H9 (cell line): ENCODE results near the gene TIAM2. TPM values are rescaled to one million over a fixed set of nuclear protein-coding genes. Genes with fewer than 3 reads are reported as not detected.

Source experiments
- DNase-seq: peaks from one replicate; pipeline ENCODE4 v3.0.0-alpha.2; 2017
- H2AFZ ChIP-seq: one replicate; pipeline ENCODE4 v1.6.1; 2013; ENCODE audit warnings: mild to moderate bottlenecking, low read length, control low read depth, moderate library complexity
- H2AK5ac ChIP-seq: 2 replicates; pipeline ENCODE4 v1.6.1; 2013; ENCODE audit warnings: low read length, control low read depth, mixed read lengths; ENCODE audit not compliant: insufficient read length
- H2BK120ac ChIP-seq: one replicate; pipeline ENCODE4 v1.6.1; 2013; ENCODE audit warnings: low read depth, mild to moderate bottlenecking, low read length, control low read depth, inconsistent platforms; ENCODE audit not compliant: poor library complexity, severe bottlenecking
- H2BK12ac ChIP-seq: 2 replicates; pipeline ENCODE4 v1.6.1; 2013; ENCODE audit warnings: low read length, control low read depth, mixed read lengths, low read depth; ENCODE audit not compliant: insufficient read length
- H2BK15ac ChIP-seq: 2 replicates; pipeline ENCODE4 v1.6.1; 2013; ENCODE audit warnings: low read depth, low read length, control low read depth
- H2BK20ac ChIP-seq: one replicate; pipeline ENCODE4 v1.6.1; 2013; ENCODE audit warnings: low read depth, mild to moderate bottlenecking, low read length, control low read depth, inconsistent platforms; ENCODE audit not compliant: poor library complexity, severe bottlenecking
- H2BK5ac ChIP-seq: 2 replicates; pipeline ENCODE4 v1.6.1; 2013; ENCODE audit warnings: low read length, control low read depth, mixed read lengths; ENCODE audit not compliant: insufficient read length
- H3K14ac ChIP-seq: 2 replicates; pipeline ENCODE4 v1.6.1; 2013; ENCODE audit warnings: low read length, control low read depth; ENCODE audit not compliant: insufficient read depth
- H3K18ac ChIP-seq: 2 replicates; pipeline ENCODE4 v1.6.1; 2013; ENCODE audit warnings: low read depth, mild to moderate bottlenecking, mixed read lengths, low read length, control low read depth; ENCODE audit not compliant: insufficient read length
- H3K23ac ChIP-seq: 2 replicates; pipeline ENCODE4 v1.6.1; 2013; ENCODE audit warnings: low read length, control low read depth, mixed read lengths, low read depth; ENCODE audit not compliant: insufficient read length
- H3K23me2 ChIP-seq: 2 replicates; pipeline ENCODE4 v1.6.1; 2013; ENCODE audit warnings: low read depth, mild to moderate bottlenecking, mixed read lengths, low read length, control low read depth; ENCODE audit not compliant: insufficient read length, poor library complexity, severe bottlenecking
- H3K27ac ChIP-seq: 2 replicates; pipeline ENCODE4 v1.5.1; 2013; ENCODE audit warnings: low read length, control low read depth, mixed read lengths, low read depth; ENCODE audit not compliant: insufficient read length
- H3K27me3 ChIP-seq: 2 replicates; pipeline ENCODE4 v1.6.1; 2013; ENCODE audit warnings: low read length, control low read depth, inconsistent platforms; ENCODE audit not compliant: insufficient read depth
- H3K4ac ChIP-seq: 2 replicates; pipeline ENCODE4 v1.6.1; 2013; ENCODE audit warnings: low read depth, mild to moderate bottlenecking, control low read depth, inconsistent platforms, low read length, moderate library complexity
- H3K4me1 ChIP-seq: 2 replicates; pipeline ENCODE4 v1.6.1; 2013; ENCODE audit warnings: low read length, control low read depth, inconsistent platforms; ENCODE audit not compliant: insufficient read depth
- H3K4me2 ChIP-seq: 2 replicates; pipeline ENCODE4 v1.6.1; 2013; ENCODE audit warnings: low read length, control low read depth, mixed read lengths; ENCODE audit not compliant: insufficient read length, insufficient read depth
- H3K56ac ChIP-seq: 2 replicates; pipeline ENCODE4 v1.6.1; 2013; ENCODE audit warnings: low read depth, mild to moderate bottlenecking, mixed read lengths, low read length, control low read depth; ENCODE audit not compliant: insufficient read length
- H3K79me1 ChIP-seq: 2 replicates; pipeline ENCODE4 v1.6.1; 2013; ENCODE audit warnings: low read depth, mild to moderate bottlenecking, moderate library complexity, low read length, control low read depth, inconsistent platforms; ENCODE audit not compliant: insufficient read depth, poor library complexity, severe bottlenecking
- H3K79me2 ChIP-seq: 2 replicates; pipeline ENCODE4 v1.6.1; 2013; ENCODE audit warnings: low read length, control low read depth, inconsistent platforms; ENCODE audit not compliant: insufficient read depth
- H3K9ac ChIP-seq: 2 replicates; pipeline ENCODE4 v1.6.1; 2013; ENCODE audit warnings: low read length, control low read depth, mixed read lengths; ENCODE audit not compliant: insufficient read length; ENCODE audit errors: extremely low read depth
- H3K9me3 ChIP-seq: one replicate; pipeline ENCODE4 v1.6.1; 2013; ENCODE audit warnings: low read depth, low read length, inconsistent platforms; ENCODE audit not compliant: control insufficient read depth
- H3T11ph ChIP-seq: one replicate; pipeline ENCODE4 v1.6.1; 2013; ENCODE audit warnings: mild to moderate bottlenecking, low read length, control low read depth, inconsistent platforms
- H4K20me1 ChIP-seq: one replicate; pipeline ENCODE4 v1.6.1; 2013; ENCODE audit not compliant: control insufficient read depth, insufficient read length, insufficient read depth
- H4K5ac ChIP-seq: 2 replicates; pipeline ENCODE4 v1.6.1; 2013; ENCODE audit warnings: low read depth, mild to moderate bottlenecking, mixed read lengths, low read length, control low read depth; ENCODE audit not compliant: insufficient read length
- H4K8ac ChIP-seq: replicated peaks from 2 replicates; pipeline ENCODE4 v1.6.1; 2013; ENCODE audit warnings: low read length, control low read depth, mixed read lengths, low read depth; ENCODE audit not compliant: insufficient read length
- H4K91ac ChIP-seq: 2 replicates; pipeline ENCODE4 v1.6.1; 2013; ENCODE audit warnings: low read depth, mild to moderate bottlenecking, moderate library complexity, mixed read lengths, low read length, control low read depth; ENCODE audit not compliant: insufficient read length
- H3K27ac Mint-ChIP-seq, 3 experiments: 2 replicates in 2 of 3; 3 replicates in 1 of 3; pipeline ENCODE4 v1.8.0; 2020 to 2021; ENCODE audit warnings: mixed read lengths in 3 of 3, mild to moderate bottlenecking in 1 of 3, moderate library complexity in 1 of 3
- H3K27me3 Mint-ChIP-seq: 2 replicates; pipeline ENCODE4 v1.8.0; 2021; ENCODE audit warnings: low read depth, mild to moderate bottlenecking, moderate library complexity, mixed read lengths
- H3K36me3 Mint-ChIP-seq, 3 experiments: 2 replicates in 2 of 3; 3 replicates in 1 of 3; pipeline ENCODE4 v1.8.0; 2020 to 2021; ENCODE audit warnings: low read depth in 3 of 3, mixed read lengths in 3 of 3; ENCODE audit not compliant: insufficient read depth in 1 of 3
- H3K4me1 Mint-ChIP-seq, 2 experiments: 2 replicates each; pipeline ENCODE4 v1.8.0; 2020; ENCODE audit warnings: mixed read lengths in 2 of 2
- H3K4me3 Mint-ChIP-seq, 2 experiments: 2 replicates in 1 of 2; 3 replicates in 1 of 2; pipeline ENCODE4 v1.8.0; 2020 to 2021; ENCODE audit warnings: mild to moderate bottlenecking in 2 of 2, mixed read lengths in 2 of 2, moderate library complexity in 1 of 2
- H3K9me3 Mint-ChIP-seq, 2 experiments: 2 replicates in 1 of 2; 3 replicates in 1 of 2; pipeline ENCODE4 v1.8.0; 2020; ENCODE audit warnings: mild to moderate bottlenecking in 2 of 2, mixed read lengths in 2 of 2, moderate library complexity in 1 of 2
- WGBS: extraction: QIAGEN DNeasy Blood & Tissue Kit; methylation state at CpG from one replicate; pipeline ENCODE4 v1.1.7; 2013; ENCODE audit warnings: missing lambda C conversion rate, low lambda C conversion rate, mixed read lengths; ENCODE audit not compliant: insufficient read length; ENCODE audit errors: extremely low coverage; 5-methylcytosine and 5-hydroxymethylcytosine counted together
- total RNA-seq: library from RNA; stranded (reverse); gene quantifications from 2 replicates; pipeline ENCODE4 v1.2.1, GENCODE V29; 2021
- TF ChIP-seq, protein P1 (sequence below): fragments of 200-600 bp; sonication (generic); conservative IDR thresholded peaks from 3 replicates; pipeline ENCODE4 v1.8.0; 2021; ENCODE audit warnings: antibody characterized with exemption, mild to moderate bottlenecking

Gene TIAM2
- total RNA-seq, 1 experiment from 2014 or later, result 6.3 TPM

DNA sequence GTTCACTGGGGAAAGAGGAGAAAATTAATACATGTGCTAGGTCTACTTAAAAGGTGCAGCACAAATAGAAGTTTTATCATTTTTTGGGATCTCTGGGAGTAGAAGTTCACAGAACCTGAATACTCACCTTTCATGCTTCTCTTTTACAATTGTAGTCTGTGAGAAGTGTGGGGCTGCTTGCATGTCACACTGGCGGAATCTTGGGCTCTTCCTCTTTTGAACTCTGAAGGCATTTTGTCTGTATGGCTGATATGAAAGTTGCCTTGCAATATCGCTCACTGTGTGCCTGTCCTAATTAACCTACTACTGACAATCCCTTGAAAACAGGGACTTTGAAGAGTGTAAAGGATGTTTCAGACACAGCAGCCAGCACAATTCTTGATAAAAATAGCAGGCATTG, 202.8 kb downstream of the TIAM2 start:
- TF ChIP-seq, protein P1, sequence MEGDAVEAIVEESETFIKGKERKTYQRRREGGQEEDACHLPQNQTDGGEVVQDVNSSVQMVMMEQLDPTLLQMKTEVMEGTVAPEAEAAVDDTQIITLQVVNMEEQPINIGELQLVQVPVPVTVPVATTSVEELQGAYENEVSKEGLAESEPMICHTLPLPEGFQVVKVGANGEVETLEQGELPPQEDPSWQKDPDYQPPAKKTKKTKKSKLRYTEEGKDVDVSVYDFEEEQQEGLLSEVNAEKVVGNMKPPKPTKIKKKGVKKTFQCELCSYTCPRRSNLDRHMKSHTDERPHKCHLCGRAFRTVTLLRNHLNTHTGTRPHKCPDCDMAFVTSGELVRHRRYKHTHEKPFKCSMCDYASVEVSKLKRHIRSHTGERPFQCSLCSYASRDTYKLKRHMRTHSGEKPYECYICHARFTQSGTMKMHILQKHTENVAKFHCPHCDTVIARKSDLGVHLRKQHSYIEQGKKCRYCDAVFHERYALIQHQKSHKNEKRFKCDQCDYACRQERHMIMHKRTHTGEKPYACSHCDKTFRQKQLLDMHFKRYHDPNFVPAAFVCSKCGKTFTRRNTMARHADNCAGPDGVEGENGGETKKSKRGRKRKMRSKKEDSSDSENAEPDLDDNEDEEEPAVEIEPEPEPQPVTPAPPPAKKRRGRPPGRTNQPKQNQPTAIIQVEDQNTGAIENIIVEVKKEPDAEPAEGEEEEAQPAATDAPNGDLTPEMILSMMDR, result no peak
- H2BK5ac ChIP-seq, result no peak overlapping the region
- no peaks in the 10 kb centered on the region for H3K79me1 ChIP-seq
- peaks cover 0 to 6% of the 10 kb centered on the region in 2 experiments for H3K4me1 Mint-ChIP-seq
- no peaks in the 10 kb centered on the region for H3K79me2 ChIP-seq
- no peak overlapping the region for H2AFZ ChIP-seq
- no peak overlapping the region for H3K4me2 ChIP-seq
- no peaks in the 10 kb centered on the region for H4K20me1 ChIP-seq
- no peak overlapping the region for H3K4me3 Mint-ChIP-seq
- no peak overlapping the region for H2AK5ac ChIP-seq
- H3K4me1 ChIP-seq, result no peaks in the 10 kb centered on the region
- H3K23me2 ChIP-seq, result no peaks in the 10 kb centered on the region
- peaks cover 0 to 14% (median 0%) of the 10 kb centered on the region in 3 experiments; a peak in 2 of 7 replicates for H3K36me3 Mint-ChIP-seq
- no peak overlapping the region for H4K91ac ChIP-seq
- no peak overlapping the region for H4K5ac ChIP-seq
- H2BK15ac ChIP-seq, result no peak overlapping the region
- H3K56ac ChIP-seq, result no peak overlapping the region
- H3K27ac ChIP-seq, result no peak overlapping the region
- no peak overlapping the region; a peak in 1 of 7 replicates for H3K27ac Mint-ChIP-seq
- no peak overlapping the region for H2BK20ac ChIP-seq
- H4K8ac ChIP-seq, result no peak overlapping the region
- no CpG with 5 or more reads among the region's 2 CpGs for WGBS
- H3K27me3 ChIP-seq, result no peaks in the 10 kb centered on the region
- no peak overlapping the region for H3K14ac ChIP-seq
- H2BK120ac ChIP-seq, result no peak overlapping the region
- H3T11ph ChIP-seq, result no peak overlapping the region
- H3K9ac ChIP-seq, result no peak overlapping the region
- H3K23ac ChIP-seq, result no peak overlapping the region
- H3K4ac ChIP-seq, result no peak overlapping the region
- DNase-seq, result no peak
- no peak overlapping the region for H2BK12ac ChIP-seq
- no peaks in the 10 kb centered on the region; a peak in 1 of 5 replicates for H3K9me3 Mint-ChIP-seq
- no peaks in the 10 kb centered on the region for H3K27me3 Mint-ChIP-seq
- no peaks in the 10 kb centered on the region for H3K9me3 ChIP-seq
- no peak overlapping the region for H3K18ac ChIP-seq
